ENCODE measurements around the gene ZBTB8A.
"Not testable (repeated sequence)": the region's sequence is repeated elsewhere in the genome, so short reads cannot be mapped to it uniquely, and the experiment has no call there.

ZBTB8A gene

GRCh38 chr1:32539584-32540571, 651 bp downstream of the ZBTB8A start:
- no peak for DNase-seq

- no peak for DNase-seq
Observed at GRCh38 chr1:32540605-32541004, 1.4 kb downstream of the ZBTB8A start.

- no peak for DNase-seq
Observed at GRCh38 chr1:32541064-32541566, 1.9 kb downstream of the ZBTB8A start.

- no peak for DNase-seq
Observed at GRCh38 chr1:32546611-32547010, 7.4 kb downstream of the ZBTB8A start.

GRCh38 chr1:32549616-32550015, 10.4 kb downstream of the ZBTB8A start:
- no peak for DNase-seq

GRCh38 chr1:32554288-32554687, 15.1 kb downstream of the ZBTB8A start:
- no peak for DNase-seq

GRCh38 chr1:32557035-32557434, 17.8 kb downstream of the ZBTB8A start:
- DNase-seq: not testable (repeated sequence)

- DNase-seq: no peak
Observed at GRCh38 chr1:32557812-32558211, 18.6 kb downstream of the ZBTB8A start.

GRCh38 chr1:32568929-32569328, 29.7 kb downstream of the ZBTB8A start:
- DNase-seq: no peak

GRCh38 chr1:32580348-32581017, 41.3 kb downstream of the ZBTB8A start:
- DNase-seq: no peak

- DNase-seq: no peak
Observed at GRCh38 chr1:32592943-32593342, 53.7 kb downstream of the ZBTB8A start.

- no peak for DNase-seq
Observed at GRCh38 chr1:32600034-32600433, 60.8 kb downstream of the ZBTB8A start.

- no peak for DNase-seq
Observed at GRCh38 chr1:32605711-32606424, 66.6 kb downstream of the ZBTB8A start.

- no peak for DNase-seq
Observed at GRCh38 chr1:32606565-32607371, 67.5 kb downstream of the ZBTB8A start.

GRCh38 chr1:32609180-32609579, 70.0 kb downstream of the ZBTB8A start:
- DNase-seq: no peak

GRCh38 chr1:32611859-32612188, 72.6 kb downstream of the ZBTB8A start:
- no peak for DNase-seq

- peak; percentile 13 for DNase-seq
Observed at GRCh38 chr1:32612189-32612881, 73.1 kb downstream of the ZBTB8A start.

GRCh38 chr1:32613472-32613871, 74.2 kb downstream of the ZBTB8A start:
- DNase-seq: no peak

GRCh38 chr1:32618673-32619221, 79.5 kb downstream of the ZBTB8A start:
- no peak for DNase-seq

- DNase-seq: no peak
Observed at GRCh38 chr1:32619701-32620485, 80.7 kb downstream of the ZBTB8A start.

- no peak for DNase-seq
Observed at GRCh38 chr1:32622205-32622604, 83.0 kb downstream of the ZBTB8A start.

All from T-helper 9 cell (primary cell).